C4-2B (cell line): ENCODE results near the gene EIF4G1.

Source experiments
- CTCF ChIP-seq: fragments of 450-650 bp; conservative IDR thresholded peaks from 2 replicates; pipeline ENCODE4 v1.5.1; 2017; ENCODE audit warnings: mild to moderate bottlenecking
- ZFX ChIP-seq: fragments of 450-650 bp; IDR thresholded peaks from 2 replicates; pipeline ENCODE4 v1.6.1; 2017

DNA sequence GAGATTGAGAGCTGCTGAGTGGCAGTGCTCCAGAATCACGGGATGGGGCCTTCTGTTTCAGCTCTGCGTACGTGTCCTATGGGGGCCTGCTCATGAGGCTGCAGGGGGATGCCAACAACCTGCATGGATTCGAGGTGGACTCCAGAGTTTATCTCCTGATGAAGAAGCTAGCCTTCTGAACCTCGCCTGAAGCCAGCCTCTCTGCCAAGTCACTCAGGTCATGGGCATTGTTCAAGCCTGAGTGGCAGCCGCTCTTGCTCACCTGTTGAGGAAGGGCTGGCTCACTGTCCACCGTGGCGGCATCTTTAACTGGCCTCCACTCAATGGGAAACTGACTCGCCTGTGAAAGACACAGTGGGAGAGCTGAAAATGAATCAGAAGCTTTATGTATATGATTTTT, 53.7 kb downstream of the EIF4G1 start:
- TF ChIP-seq CTCF (no peak), ZFX (no peak)
